GM18951 (cell line): Measurements from ENCODE around the gene UBE2N.

ENCODE experiments used
- POLR2A ChIP-seq: IDR thresholded peaks from 4 replicates; pipeline ENCODE4 v1.6.1; 2011; ENCODE audit warnings: mild to moderate bottlenecking; ENCODE audit not compliant: insufficient read length, insufficient read depth; ENCODE audit errors: extremely low read depth
- in situ Hi-C: fragments of 300-500 bp; cut with MboI; formaldehyde crosslinking; loops from one replicate; pipeline ENCODE4 v1.12.0; 2022; ENCODE audit warnings: low sequenced_read_pairs, mixed read lengths, inconsistent platforms; ENCODE audit not compliant: unreplicated experiment

Gene UBE2N

GRCh38 chr12:93456077-93456476 lies 14.3 kb upstream of the UBE2N start:
- in situ Hi-C loops = no loop called here
- no peak for TF ChIP-seq POLR2A

DNA sequence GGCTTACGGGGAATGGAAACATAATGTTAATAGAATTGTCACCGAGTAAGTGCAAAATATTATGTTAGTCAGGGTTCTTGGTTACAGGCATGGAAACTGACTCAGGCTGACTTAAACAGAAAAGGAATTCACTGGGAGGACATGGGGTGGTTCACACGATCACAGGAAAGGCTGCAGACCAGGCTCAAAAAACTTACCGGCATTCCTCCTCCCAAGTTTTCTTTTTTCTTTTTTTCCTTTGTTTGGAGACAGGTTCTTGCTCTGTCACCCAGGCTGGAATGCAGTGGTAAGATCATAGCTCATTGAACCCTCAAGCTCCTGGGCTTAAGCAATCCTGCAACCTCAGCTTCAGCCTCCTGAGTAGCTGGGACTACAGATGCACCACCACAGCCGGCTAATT lies 11.9 kb upstream of the UBE2N start:
- in situ Hi-C loops = no loop called here
- TF ChIP-seq POLR2A = no peak

GRCh38 chr12:93451423-93452158 lies 9.8 kb upstream of the UBE2N start:
- in situ Hi-C loops = no loop called here
- TF ChIP-seq POLR2A = no peak

DNA sequence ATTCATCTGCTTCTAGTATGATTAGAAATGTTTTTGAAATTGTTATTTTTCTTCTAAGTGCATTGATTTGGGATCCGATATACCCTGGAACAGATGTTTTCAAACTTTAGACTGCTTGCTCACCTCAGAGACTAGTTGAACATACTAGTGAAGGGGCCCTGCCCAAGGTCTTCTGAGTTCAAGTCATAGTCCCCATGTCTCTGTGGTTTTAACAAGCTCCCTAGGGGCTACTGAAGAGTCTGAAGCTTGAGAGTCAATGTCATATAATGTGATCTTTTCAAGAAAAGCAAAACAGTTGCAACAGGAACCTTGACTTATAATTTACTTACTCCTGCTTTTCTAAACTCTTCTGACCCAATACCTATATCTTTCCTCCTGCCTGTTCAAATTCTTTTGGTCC lies 7.5 kb upstream of the UBE2N start:
- no peak for TF ChIP-seq POLR2A
- in situ Hi-C loops = no loop called here

GRCh38 chr12:93448796-93449195 lies 7.0 kb upstream of the UBE2N start:
- in situ Hi-C loops = no loop called here
- no peak for TF ChIP-seq POLR2A

- TF ChIP-seq POLR2A = no peak
Measured at GRCh38 chr12:93447555-93448290, 6.0 kb upstream of the UBE2N start.

DNA sequence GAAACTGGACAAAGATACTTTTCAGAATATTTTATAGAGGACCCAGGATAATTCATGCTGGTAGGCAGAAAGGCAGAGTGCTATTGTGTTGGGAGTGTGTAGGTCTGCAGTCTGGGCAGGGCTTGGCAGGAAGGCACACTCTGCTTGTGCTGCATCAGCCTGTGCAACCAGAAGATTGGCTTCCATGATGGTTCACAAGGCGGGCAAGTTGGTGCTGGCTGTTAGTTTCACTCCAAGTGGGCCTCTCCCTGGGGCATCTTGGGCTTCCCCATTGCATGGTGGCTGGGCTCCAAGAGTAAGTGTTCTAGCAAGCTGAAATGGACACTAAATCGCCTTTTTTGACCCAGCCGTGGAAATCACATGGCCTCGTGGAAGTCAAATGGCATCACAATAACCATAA lies 1.8 kb upstream of the UBE2N start:
- in situ Hi-C loops = no loop called here
- no peak for TF ChIP-seq POLR2A

More at GRCh38 chr12:93447555-93448290, 6.0 kb upstream of the UBE2N start:
- in situ Hi-C loops = no loop called here

DNA sequence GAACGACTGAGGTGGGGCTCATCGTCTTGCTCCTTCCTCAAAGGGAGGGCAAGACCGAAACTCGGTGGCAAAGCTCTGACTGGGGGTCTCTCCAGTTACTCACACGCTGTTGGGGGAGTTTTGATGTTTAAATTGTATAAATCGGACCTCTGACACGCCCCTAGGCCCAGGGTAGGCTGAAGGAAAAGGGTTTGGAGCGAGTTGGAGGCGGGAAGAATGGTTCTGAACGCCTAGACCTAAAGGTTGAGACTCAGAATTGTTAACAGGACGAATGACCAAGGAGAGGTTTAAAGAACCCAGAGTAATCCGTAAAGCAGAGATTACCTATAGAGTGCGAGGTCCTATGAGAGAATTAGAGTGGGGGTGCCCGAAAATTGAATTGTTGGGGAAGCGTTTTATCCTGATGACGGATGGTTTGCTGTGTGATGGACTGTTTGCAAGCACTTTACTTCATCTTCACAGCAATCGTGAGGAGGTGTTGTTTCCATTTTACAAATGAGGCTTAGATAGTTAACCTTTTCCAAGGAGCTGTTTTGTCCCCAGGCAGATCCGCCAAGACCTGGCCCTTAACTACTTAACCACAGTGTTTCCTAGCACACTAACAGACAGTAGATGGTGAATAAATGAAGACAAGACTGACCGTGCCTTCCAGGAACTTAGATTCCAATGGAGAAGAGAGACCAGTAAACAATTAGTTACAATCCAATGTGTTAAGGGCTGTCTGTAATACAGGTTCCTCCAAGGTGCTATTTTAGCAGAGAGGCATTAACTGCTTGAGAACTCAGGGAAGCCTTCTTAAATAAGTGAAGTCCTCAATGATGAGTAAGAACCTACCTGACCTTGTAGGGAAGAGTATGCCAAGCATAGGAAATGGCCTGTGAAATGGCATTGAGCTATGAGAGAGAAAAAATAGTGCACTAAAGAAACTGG lies 929 bp upstream of the UBE2N start:
- in situ Hi-C loops = no loop called here
- TF ChIP-seq POLR2A = no peak

DNA sequence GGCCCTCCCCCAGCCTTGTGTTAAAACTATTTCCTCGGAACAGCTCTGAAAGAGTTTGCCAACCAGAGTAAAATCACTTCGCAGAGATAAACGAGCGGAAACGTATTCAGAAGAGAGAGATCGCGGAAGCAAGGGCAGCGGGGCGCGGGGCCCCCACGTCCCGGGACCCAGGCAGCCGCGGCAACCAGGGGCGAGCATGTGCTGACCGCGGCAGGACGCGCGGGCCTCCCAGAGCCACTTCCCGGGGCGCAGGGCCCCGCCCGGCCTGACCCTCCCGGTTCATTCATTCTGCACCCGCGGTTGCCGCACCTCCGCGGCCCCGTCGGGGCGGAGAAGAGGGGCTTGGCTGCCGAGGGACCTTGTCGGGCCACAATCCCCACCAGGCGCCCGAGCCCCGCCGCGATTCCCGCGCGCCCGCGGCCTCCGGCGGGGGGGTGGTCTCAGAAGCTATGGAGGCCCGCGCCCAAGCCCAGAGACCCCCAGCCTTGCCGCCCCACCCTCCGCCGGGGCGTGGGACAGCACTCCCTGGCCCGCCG lies 598 bp downstream of the UBE2N start:
- TF ChIP-seq POLR2A = no peak
- in situ Hi-C loops = no loop called here

- TF ChIP-seq POLR2A = no peak
- in situ Hi-C loops = no loop called here
Measured at GRCh38 chr12:93440043-93440835, 1.5 kb downstream of the UBE2N start.

- in situ Hi-C loops = no loop called here
- TF ChIP-seq POLR2A = no peak
Measured at GRCh38 chr12:93438266-93439050, 3.3 kb downstream of the UBE2N start.
